Activated gamma-delta T cell treated with anti-CD3 and anti-CD28 coated beads, Interleukin-2, amount 50 U/mL, for 16 hours (primary cell): Measurements from ENCODE around the gene BMP5.

Experiments
- DNase-seq: peaks from one replicate; pipeline ENCODE4 v3.0.0-alpha.2; 2020; ENCODE audit warnings: low read depth

Gene BMP5

DNA sequence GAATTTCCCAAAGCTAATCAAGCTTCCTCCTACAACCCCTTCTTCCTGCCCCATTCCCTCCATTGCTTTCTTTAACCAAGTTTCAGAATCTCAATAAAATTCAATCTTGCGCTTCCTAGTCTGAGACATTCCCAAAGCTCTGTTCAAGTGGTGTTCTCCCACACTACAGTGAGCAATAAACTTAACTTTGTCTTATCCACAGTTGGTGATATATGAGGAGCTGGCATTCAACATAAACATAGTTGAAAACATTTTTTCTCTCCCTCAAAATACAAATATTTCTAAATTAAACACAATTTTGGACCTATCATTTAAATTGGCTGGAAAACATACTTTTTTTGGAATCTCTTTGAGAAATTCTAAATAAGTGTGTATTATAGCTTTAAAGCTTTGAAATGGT, 166.7 kb downstream of the BMP5 start:
- no peak for DNase-seq

DNA sequence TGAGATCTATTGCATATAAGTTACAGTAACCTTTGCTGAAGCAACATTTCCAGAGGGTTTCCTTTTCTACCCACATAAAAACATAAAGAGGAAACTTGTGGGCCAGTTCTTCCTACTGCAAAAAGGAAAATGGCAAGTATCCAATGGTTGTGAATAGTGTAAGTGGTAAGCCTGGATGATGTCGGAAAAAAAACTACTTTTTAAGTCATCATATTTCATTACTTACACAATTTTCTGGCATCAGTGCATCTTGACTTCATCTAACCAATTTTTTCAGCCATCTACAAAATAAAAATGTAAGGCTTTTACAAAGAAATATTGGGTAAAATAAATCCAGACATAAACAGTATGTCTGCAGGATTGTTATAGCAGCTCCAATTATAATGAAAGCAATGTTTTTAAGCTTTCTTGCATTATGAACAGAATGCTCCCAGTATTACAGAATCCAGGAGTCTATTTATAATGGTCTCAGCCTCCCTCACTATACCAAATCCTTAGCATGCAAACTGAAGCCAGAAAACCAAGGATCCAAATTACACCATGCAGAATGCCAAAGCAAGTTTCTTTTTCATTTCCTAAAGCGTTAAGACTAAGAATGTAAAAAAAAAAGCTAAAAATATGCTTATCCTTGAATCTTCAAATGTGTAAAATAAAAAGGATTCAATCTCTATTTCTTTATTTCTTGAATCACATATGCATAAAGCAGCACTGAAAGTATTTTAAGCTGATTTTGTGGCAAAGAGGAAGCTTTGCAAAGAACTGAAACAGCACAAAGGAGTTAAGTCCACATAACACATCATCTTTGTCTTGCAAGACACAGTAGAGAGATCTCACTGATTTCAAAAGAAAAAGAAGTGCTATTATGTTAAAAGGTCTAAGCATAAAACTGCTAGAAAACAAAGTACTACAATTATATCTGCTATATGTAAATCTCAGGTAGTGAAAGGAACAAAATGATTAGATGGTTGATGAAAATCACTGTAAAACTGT, 169.6 kb downstream of the BMP5 start:
- DNase-seq, result no peak

DNA sequence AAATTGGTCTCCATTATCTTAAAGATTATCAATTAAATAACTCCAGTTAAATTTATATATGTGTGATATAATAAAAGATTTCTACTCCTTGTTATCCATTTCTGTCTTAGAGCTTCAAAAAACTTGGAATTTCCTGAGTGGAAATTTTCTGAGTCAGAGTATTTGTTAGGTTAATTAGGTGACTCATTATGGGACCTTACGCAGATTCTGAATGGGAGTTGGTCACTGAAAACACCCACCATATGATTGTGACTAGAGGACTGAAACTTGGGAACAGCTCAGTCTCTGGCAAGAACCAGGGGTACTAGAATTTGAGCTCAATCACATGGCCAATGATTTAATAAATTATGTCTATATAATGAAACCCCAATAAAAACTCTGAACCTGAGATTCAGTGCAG, 171.0 kb downstream of the BMP5 start:
- no peak for DNase-seq
